ENCODE measurements around the gene MMP8. TPM values are rescaled to one million over a fixed set of nuclear protein-coding genes. Genes with fewer than 3 reads are reported as not detected.

Gene MMP8
- total RNA-seq, 1 donor from 2014 or later = not detected

DNA sequence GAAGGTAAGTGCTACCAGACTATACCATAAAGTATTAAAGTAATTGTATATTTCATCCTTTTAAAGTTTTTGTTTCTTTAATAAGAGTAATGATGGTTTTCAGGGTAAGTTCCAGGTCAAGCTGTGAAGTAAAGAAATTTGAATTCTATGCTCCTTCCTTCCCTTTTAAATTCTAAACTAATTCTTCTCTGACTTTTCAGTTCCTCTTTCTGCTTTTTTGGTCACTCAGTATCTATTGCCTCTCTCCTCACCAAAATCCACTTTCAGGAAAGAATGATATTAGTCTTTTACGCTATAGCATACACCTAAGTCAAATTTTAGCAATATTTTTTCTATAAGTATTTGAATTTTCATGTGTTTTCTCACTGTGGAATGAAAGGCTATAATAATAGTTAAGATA, 8.2 kb downstream of the MMP8 start:
- Mint-ChIP-seq H3K4me1 (no peaks in the 10 kb centered on the region), H3K4me3 (no peak overlapping the region), H3K27ac (no peak overlapping the region), H3K9me3 (peaks cover 6% of the 10 kb centered on the region), H3K36me3 (no peaks in the 10 kb centered on the region), H3K27me3 (ENCODE audit: low read depth) (peaks cover 8% of the 10 kb centered on the region)
- no peak for DNase-seq (ENCODE audit: low spot score in 2 of 2, unreplicated experiment in 2 of 2)
- TF ChIP-seq, protein P1, sequence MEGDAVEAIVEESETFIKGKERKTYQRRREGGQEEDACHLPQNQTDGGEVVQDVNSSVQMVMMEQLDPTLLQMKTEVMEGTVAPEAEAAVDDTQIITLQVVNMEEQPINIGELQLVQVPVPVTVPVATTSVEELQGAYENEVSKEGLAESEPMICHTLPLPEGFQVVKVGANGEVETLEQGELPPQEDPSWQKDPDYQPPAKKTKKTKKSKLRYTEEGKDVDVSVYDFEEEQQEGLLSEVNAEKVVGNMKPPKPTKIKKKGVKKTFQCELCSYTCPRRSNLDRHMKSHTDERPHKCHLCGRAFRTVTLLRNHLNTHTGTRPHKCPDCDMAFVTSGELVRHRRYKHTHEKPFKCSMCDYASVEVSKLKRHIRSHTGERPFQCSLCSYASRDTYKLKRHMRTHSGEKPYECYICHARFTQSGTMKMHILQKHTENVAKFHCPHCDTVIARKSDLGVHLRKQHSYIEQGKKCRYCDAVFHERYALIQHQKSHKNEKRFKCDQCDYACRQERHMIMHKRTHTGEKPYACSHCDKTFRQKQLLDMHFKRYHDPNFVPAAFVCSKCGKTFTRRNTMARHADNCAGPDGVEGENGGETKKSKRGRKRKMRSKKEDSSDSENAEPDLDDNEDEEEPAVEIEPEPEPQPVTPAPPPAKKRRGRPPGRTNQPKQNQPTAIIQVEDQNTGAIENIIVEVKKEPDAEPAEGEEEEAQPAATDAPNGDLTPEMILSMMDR (IDR thresholded peaks at IDR 0.05; ENCODE audit: unreplicated experiment) = no peak

DNA sequence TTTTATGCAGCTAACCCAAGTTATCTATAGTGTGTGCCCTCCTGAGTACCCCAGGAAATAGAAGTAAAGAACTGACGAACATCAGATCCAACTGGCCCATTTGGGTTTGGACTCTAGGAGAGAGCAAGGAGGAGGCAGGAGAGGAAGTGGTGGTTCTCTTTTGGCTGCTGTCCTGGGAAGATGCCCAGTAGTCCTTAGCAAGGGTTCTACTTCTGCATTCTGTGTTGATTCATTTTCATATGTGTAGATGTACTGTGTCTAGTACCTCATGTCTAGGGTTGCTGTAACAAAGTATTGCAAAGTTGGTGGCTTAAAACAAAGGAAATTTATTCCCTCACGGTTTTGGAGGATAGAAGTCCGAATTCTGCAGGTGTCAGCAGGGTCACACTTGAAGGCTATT, 12.6 kb downstream of the MMP8 start:
- TF ChIP-seq, protein P1 (IDR thresholded peaks at IDR 0.05; ENCODE audit: unreplicated experiment) = no peak

DNA sequence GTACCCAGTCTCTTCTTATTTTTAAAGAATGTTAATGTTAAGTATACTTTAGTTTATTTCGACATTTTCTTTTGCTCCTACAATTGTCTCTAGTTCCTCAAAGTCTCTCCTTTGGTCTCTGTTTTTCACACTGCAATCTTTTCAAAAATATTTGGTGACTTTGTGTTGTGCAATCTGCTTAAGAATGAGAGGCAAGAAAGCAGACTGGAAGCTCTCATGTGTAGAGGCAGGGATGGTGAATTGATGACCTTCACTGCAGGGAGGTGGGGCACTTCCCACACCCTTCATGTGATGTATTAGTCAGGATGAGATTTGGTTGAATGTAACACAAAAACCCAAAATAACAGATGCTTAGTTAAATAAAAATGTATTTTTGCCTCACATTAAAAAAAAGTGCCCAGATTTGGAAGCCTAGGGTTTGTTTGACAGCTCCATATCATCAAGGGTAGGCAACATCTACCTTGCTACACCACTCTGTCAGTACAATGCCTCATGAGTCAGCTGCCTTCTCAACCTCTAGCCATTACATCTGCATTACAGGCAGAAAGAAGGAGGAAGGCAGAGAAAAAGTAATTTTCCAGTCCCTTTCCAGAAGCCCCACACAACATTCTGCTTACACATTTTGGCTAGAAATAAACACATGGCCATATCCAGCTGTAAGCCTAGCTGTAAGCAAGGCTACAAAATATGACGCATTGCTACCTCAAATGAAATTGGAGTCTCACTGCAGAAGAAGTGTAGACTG, 15.4 kb downstream of the MMP8 start:
- H3K9me3 Mint-ChIP-seq = no peaks in the 10 kb centered on the region
- H3K36me3 Mint-ChIP-seq = no peaks in the 10 kb centered on the region
- H3K4me1 Mint-ChIP-seq = peaks cover 11% of the 10 kb centered on the region
- no peak overlapping the region for H3K4me3 Mint-ChIP-seq
- no peak for DNase-seq (ENCODE audit: low spot score in 2 of 2, unreplicated experiment in 2 of 2)
- no peaks in the 10 kb centered on the region for H3K27me3 Mint-ChIP-seq (ENCODE audit: low read depth)
- H3K27ac Mint-ChIP-seq = no peak overlapping the region
- TF ChIP-seq, protein P1 (IDR thresholded peaks at IDR 0.05; ENCODE audit: unreplicated experiment) = no peak

More for the DNA sequence above, 12.6 kb downstream of the MMP8 start:
- no peak overlapping the region for H3K27ac Mint-ChIP-seq
- H3K9me3 Mint-ChIP-seq = no peaks in the 10 kb centered on the region
- H3K27me3 Mint-ChIP-seq (ENCODE audit: low read depth) = peaks cover 2% of the 10 kb centered on the region
- no peak for DNase-seq (ENCODE audit: low spot score in 2 of 2, unreplicated experiment in 2 of 2)
- no peaks in the 10 kb centered on the region for H3K36me3 Mint-ChIP-seq
- no peaks in the 10 kb centered on the region for H3K4me1 Mint-ChIP-seq
- H3K4me3 Mint-ChIP-seq = no peak overlapping the region

DNA sequence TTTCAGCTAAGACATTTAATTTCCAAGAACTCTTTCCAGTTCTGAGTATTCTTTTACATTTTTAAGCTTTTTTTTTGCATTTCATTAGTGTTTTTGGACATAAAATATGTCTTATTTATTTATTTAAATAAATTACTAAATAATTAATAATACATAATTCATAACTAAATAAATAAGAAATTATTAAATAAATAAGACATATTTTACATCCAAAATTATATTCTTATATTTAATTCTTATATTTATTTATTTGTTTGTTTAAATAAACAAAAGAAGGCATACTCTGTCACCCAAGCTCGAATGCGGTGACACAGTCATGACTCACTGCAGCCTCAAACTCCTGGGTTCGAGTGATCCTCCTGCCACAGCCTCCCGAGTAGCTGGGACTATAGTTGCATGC, 16.1 kb downstream of the MMP8 start:
- TF ChIP-seq, protein P1 (IDR thresholded peaks at IDR 0.05; ENCODE audit: unreplicated experiment) = no peak
- Mint-ChIP-seq H3K4me3 (no peak overlapping the region), H3K9me3 (no peaks in the 10 kb centered on the region), H3K36me3 (no peaks in the 10 kb centered on the region), H3K27me3 (ENCODE audit: low read depth) (peaks cover 3% of the 10 kb centered on the region), H3K4me1 (peaks cover 11% of the 10 kb centered on the region), H3K27ac (no peak overlapping the region)
- DNase-seq (ENCODE audit: low spot score in 2 of 2, unreplicated experiment in 2 of 2) = no peak

DNA sequence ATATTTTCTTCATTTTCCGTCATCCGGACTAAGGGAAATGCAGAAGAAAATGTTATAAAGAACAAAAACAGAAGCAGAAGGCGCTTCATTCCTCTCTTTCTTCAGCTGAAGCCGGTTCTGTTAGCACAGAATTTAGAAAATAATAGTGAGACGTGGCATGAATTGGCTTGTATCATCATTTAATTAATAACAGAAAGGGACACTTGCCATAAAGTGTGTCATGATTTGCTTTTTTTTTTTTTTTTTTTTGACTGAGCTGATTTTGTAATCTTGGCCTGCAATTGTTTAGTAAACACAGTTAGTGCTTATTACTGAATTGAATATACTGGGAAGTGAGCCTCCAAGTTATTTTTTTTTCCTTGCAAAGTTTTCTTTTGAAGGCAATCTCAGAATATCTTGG, 19.1 kb downstream of the MMP8 start, which contains the start of gene MMP27:
Gene MMP27 (minus strand): TSS at position 144 of the 400 bp plus-strand sequence. CDS start 55 bp downstream, at position 89.
- TF ChIP-seq, protein P1 (IDR thresholded peaks at IDR 0.05; ENCODE audit: unreplicated experiment) = no peak
- peaks cover 3% of the 10 kb centered on the region for H3K27me3 Mint-ChIP-seq (ENCODE audit: low read depth)
- no peak within 1 kb of the TSS for H3K4me3 Mint-ChIP-seq
- H3K4me1 Mint-ChIP-seq = peaks cover 11% of the 10 kb centered on the region
- H3K9me3 Mint-ChIP-seq = no peaks in the 10 kb centered on the region
- no peak for DNase-seq (ENCODE audit: low spot score in 2 of 2, unreplicated experiment in 2 of 2)
- no peak within 1 kb of the TSS for H3K27ac Mint-ChIP-seq
- H3K36me3 Mint-ChIP-seq = no peaks in the 10 kb centered on the region

Data from mesothelial cell of epicardium (in vitro differentiated cells).